GM12864 (cell line): Measurements from ENCODE around the gene VRK2.
"Not testable (repeated sequence)": the region's sequence is repeated elsewhere in the genome, so short reads cannot be mapped to it uniquely, and the experiment has no call there.

Experiments
- DNase-seq: peaks from one replicate; pipeline ENCODE4 v3.0.0-alpha.2; 2011; ENCODE audit warnings: low read depth
- H3K4me3 ChIP-seq: 2 replicates; pipeline ENCODE4 v1.5.1; 2011; ENCODE audit warnings: mild to moderate bottlenecking, low read depth, low read length, control low read depth
- CTCF ChIP-seq: IDR thresholded peaks from 2 replicates; pipeline ENCODE4 v1.5.1; 2011; ENCODE audit warnings: low read depth, mild to moderate bottlenecking, moderate library complexity, low read length, control low read depth, inconsistent platforms; ENCODE audit errors: missing control alignments

VRK2 gene

GRCh38 chr2:58137856-58138255 is 91.2 kb downstream of the VRK2 start:
- no peak overlapping the region for H3K4me3 ChIP-seq
- TF ChIP-seq CTCF: no peak
- no peak for DNase-seq

DNA sequence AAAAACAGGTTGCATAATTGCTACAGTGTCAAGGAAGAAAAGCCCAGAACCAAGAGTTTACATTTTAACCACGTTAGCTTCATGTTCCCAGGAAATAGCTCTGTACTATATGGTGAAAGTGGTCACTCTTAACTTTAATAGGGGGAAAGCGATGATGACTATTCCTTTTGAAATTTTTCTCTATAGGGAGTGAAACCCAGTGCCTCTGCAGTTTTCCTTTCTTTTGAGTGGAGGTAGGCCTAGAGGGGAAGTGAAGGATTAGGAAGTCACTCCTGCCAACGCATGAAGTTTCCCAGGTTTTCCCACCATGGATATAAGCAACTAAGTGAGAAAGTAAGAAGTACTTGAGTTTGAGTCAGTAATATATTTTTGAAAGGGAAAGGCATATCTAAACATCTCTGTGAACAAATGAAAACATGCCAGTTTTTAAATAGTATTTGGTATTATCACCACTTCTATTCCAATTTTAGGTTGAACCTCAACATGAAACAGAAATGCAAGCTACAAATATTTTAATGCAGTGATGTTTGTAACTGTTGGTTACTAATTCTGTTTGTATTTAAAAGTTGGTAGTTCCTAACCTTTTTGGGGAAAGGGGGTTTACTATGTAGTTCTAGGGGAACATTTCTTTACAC is 91.9 kb downstream of the VRK2 start:
- TF ChIP-seq CTCF: no peak
- no peak overlapping the region for H3K4me3 ChIP-seq
- DNase-seq: no peak

- TF ChIP-seq CTCF: no peak
Measured at GRCh38 chr2:58140508-58141072, 94.0 kb downstream of the VRK2 start.

GRCh38 chr2:58145769-58146168 is 99.2 kb downstream of the VRK2 start:
- not testable (repeated sequence) for H3K4me3 ChIP-seq, DNase-seq

More at GRCh38 chr2:58140508-58141072, 94.0 kb downstream of the VRK2 start:
- no peak for DNase-seq
- no peak overlapping the region for H3K4me3 ChIP-seq

GRCh38 chr2:58146707-58147106 is 100.1 kb downstream of the VRK2 start:
- no peak for DNase-seq
- TF ChIP-seq CTCF: no peak
- H3K4me3 ChIP-seq: no peak overlapping the region

DNA sequence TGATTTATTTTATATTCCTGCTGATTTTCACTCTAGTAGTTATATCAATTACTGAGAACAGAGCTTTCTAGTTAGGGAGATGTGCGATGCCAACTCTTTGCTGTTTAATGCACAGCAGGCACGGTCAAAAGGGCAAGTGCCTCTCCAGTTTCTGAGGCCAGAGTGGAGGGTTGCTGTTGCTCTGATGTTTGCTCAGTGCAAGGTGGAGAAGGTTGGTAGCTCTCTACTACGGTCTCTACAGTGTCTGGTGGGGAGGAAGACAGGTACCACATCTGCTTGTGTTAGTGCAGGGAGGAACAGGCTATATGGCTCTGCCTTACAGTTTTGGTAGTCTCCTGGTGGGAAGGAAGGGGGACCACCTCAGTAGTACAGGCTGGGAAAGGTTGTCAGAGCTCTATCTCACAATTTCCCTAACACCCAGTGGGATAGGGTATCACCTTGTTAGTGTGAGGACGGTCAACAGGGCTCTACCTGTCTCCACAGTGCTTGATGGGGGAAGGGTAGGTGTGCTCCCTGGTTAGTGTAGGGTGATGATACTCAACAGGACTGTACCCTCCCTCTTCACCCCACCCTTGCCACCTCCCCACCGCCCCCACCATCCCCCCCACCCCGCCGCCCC is 108.7 kb downstream of the VRK2 start:
- DNase-seq: no peak
- H3K4me3 ChIP-seq: no peak overlapping the region
- no peak for TF ChIP-seq CTCF

DNA sequence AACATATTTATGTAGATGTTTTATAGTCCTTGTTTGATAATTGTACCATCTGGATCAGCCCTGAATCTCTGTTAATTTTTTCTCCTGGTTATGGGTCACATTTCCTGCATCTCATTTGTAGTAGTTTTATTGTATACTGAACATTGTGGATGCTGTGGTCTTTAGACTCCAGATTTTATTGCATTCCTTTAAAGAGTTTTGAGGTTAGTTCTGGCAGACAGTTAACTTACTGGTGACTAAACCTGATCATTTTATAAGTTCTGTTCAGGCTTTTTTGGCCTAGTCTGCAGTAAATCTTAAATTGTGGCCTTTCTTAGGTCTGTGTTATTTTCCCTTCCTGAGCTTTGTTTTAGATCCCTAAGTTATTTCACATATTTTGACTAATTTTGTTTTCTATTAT is 110.2 kb downstream of the VRK2 start:
- DNase-seq: no peak
- no peak overlapping the region for H3K4me3 ChIP-seq
- TF ChIP-seq CTCF: no peak
